Right ventricle myocardium inferior (tissue), 1 donor: ENCODE data around the gene NTM. TPM values are rescaled to one million over a fixed set of nuclear protein-coding genes. Genes with fewer than 3 reads are reported as not detected.
"Not testable (repeated sequence)": the region's sequence is repeated elsewhere in the genome, so short reads cannot be mapped to it uniquely, and the experiment has no call there.

Experiments
- ATAC-seq: fragments of 200-7000 bp; cut with Tn5 transposase; one replicate; pipeline ENCODE4 v1.9.1; 2020; ENCODE audit warnings: mild to moderate bottlenecking, moderate library complexity
- DNase-seq: peaks from one replicate; pipeline ENCODE4 v3.0.0; 2021; ENCODE audit errors: missing footprints
- intact Hi-C: fragments of 100-400 bp; cut with DNase I; formaldehyde crosslinking; loops from one replicate; pipeline ENCODE4 v1.11.0; 2022
- total RNA-seq: library from RNA; stranded (reverse); fragmentation: NEBNext Ultra II Directional; extraction: Animal tissue kit (Norgen Biotek cat#: 25700); gene quantifications from one replicate; pipeline ENCODE4 v1.2.1, GENCODE V29; 2021
- donor health status: DM: no; HTN: yes; CAD: no; lungs with severe emphysema.

The NTM gene
- total RNA-seq, 1 donor from 2014 or later = 2.9 TPM

DNA sequence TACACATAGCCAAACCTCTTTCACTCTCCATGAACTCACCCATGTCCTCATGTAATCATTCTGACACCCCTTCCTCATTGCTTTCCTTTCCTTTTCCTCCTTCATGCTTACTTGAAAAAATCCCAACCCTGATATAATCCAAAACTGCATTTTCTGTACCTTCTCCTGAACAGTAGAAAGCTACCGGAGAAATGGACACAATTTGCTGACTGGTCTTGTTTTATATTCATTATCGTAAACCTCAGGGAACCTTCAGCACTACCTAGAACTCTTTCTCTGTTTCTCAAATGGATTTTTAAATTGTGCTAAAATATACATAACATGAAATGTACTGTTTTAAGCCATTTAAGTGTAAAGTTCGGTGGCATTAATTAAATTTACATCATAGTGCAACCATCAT is 996.9 kb downstream of the NTM start:
- DNase-seq (no peak), ATAC-seq (no peak)
- intact Hi-C loops = no loop called here

DNA sequence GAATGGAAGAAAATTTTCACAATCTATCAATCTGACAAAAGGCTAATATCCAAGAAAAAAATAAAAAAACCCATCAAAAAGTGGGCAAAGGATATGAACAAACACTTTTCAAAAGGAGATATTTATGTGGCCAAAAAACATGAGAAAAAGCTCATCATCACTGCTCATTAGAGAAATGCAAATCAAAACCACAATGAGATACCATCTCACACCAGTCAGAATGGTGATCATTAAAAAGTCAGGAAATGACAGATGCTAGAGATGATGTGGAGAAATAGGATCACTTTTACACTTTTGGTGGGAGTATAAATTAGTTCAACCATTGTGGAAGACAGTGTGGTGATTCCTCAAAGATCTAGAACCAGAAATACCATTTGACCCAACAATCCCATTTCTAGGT is 999.7 kb downstream of the NTM start:
- DNase-seq, intact Hi-C loops, ATAC-seq: not testable (repeated sequence)

DNA sequence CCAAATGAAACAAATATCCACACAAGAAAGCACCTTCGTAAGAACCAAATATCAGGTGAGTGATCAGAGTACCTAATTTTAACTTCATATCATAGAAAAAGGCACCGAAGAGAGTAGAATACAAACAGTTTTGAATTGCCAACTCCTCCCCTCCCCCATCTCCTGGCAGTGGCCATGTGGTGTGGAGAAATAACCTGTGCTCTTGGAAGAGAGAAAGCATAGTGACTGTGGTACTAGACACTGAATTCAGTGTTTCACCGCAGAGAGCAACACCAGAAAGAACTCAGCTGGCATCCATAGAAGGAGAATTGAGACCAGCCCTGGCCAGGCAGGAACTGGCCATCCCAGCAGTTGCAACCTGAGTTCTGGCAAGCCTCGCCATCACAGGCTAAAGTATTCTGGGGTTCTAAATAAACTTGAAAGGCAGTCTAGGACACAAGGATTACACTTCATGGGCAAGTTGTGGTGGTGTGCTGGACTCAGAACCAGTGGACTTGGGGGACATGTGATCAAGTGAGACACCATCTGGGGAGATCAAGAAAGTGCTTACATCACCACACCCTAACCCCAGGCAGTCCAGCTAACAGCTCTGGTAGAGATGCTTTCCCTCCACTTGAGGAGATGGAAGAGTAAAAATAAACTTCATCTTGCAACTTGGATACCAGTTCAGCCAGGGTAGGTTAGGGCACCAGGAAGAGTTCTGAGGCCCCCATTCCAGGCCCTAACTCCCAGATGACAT is 1003.2 kb downstream of the NTM start:
- intact Hi-C loops = no loop called here
- DNase-seq (no peak), ATAC-seq (no peak)

DNA sequence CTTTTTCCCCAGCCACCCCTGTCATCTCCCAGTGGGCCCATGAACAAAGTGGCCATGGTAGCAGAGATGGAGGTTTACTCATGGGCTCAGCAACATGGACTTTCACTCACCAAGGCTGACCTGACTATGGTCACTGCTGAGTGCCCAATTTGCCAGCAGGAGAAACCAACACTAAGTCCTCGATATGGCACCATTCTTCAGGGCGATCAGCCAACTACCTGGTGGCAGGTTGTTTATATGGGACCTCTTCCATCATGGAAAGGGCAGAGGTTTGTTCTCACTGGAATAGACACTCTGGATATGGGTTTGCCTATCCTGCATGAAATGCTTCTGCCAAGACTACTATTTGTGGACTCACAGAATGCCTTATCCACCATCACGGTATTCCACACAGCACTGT is 1009.1 kb downstream of the NTM start:
- DNase-seq = no peak
- intact Hi-C loops = no loop called here
- ATAC-seq = no peak
